ENCODE data around the gene SPAG6. TPM values are rescaled to one million over a fixed set of nuclear protein-coding genes. Genes with fewer than 3 reads are reported as not detected.

SPAG6 gene
- total RNA-seq, 1 donor from 2014 or later, result 10.4 TPM

GRCh38 chr10:22429981-22430421, 84.7 kb downstream of the SPAG6 start:
- Histone ChIP-seq H3K4me3 (no peak overlapping the region), H3K36me3 (no peaks in the 10 kb centered on the region), H3K27me3 (ENCODE audit: low read depth) (no peaks in the 10 kb centered on the region), H3K27ac (no peak overlapping the region), H3K9me3 (no peaks in the 10 kb centered on the region), H3K4me1 (peaks cover 7% of the 10 kb centered on the region)
- ATAC-seq, result no peak
- no peak for TF ChIP-seq CTCF (IDR thresholded peaks at IDR 0.05)
- DNase-seq, result no peak
- intact Hi-C loops (cut with DNase I), result no loop called here

- TF ChIP-seq CTCF (IDR thresholded peaks at IDR 0.05), result no peak
- no peak for ATAC-seq
- no peaks in the 10 kb centered on the region for H3K9me3 ChIP-seq
- H3K27me3 ChIP-seq (ENCODE audit: low read depth), result no peaks in the 10 kb centered on the region
- no peak for DNase-seq
- H3K27ac ChIP-seq, result no peak overlapping the region
- intact Hi-C loops (cut with DNase I), result no loop called here
- H3K4me1 ChIP-seq, result peaks cover 25% of the 10 kb centered on the region
- no peak overlapping the region for H3K4me3 ChIP-seq
- H3K36me3 ChIP-seq, result no peaks in the 10 kb centered on the region
Observed at GRCh38 chr10:22433875-22434274, 88.6 kb downstream of the SPAG6 start.

- TF ChIP-seq CTCF (IDR thresholded peaks at IDR 0.05), result no peak
- Histone ChIP-seq H3K27ac (no peak overlapping the region), H3K9me3 (no peaks in the 10 kb centered on the region), H3K36me3 (no peaks in the 10 kb centered on the region), H3K4me3 (no peak overlapping the region), H3K27me3 (ENCODE audit: low read depth) (no peaks in the 10 kb centered on the region), H3K4me1 (peaks cover 29% of the 10 kb centered on the region)
- intact Hi-C loops (cut with DNase I), result no loop called here
- ATAC-seq, result no peak
- DNase-seq, result no peak
Observed at GRCh38 chr10:22434521-22434920, 89.2 kb downstream of the SPAG6 start.

- TF ChIP-seq CTCF (IDR thresholded peaks at IDR 0.05), result no peak
- H3K36me3 ChIP-seq, result no peaks in the 10 kb centered on the region
- no peak for DNase-seq
- intact Hi-C loops (cut with DNase I), result no loop called here
- no peak overlapping the region for H3K4me3 ChIP-seq
- ATAC-seq, result no peak
- H3K27ac ChIP-seq, result no peak overlapping the region
- peaks cover 29% of the 10 kb centered on the region for H3K4me1 ChIP-seq
- no peaks in the 10 kb centered on the region for H3K9me3 ChIP-seq
- H3K27me3 ChIP-seq (ENCODE audit: low read depth), result no peaks in the 10 kb centered on the region
Observed at GRCh38 chr10:22435650-22436049, 90.4 kb downstream of the SPAG6 start.

GRCh38 chr10:22436526-22436892, 91.2 kb downstream of the SPAG6 start:
- Histone ChIP-seq H3K4me3 (peak overlapping the region; percentile 82), H3K27ac (peak overlapping the region; percentile 99), H3K9me3 (no peaks in the 10 kb centered on the region), H3K4me1 (peaks cover 29% of the 10 kb centered on the region), H3K36me3 (no peaks in the 10 kb centered on the region), H3K27me3 (ENCODE audit: low read depth) (no peaks in the 10 kb centered on the region)
- no peak for TF ChIP-seq CTCF (IDR thresholded peaks at IDR 0.05)
- intact Hi-C loops (cut with DNase I), result no loop called here
- DNase-seq (no peak), ATAC-seq (peak; percentile 60 to 75)
